ENCODE measurements around the gene SNPH. TPM values are rescaled to one million over a fixed set of nuclear protein-coding genes. Genes with fewer than 3 reads are reported as not detected.

The SNPH gene
- total and polyA plus RNA-seq, 2 of the 4 experiments (the other 2 are of a cell fraction), result 3.1 to 4.5 TPM

DNA sequence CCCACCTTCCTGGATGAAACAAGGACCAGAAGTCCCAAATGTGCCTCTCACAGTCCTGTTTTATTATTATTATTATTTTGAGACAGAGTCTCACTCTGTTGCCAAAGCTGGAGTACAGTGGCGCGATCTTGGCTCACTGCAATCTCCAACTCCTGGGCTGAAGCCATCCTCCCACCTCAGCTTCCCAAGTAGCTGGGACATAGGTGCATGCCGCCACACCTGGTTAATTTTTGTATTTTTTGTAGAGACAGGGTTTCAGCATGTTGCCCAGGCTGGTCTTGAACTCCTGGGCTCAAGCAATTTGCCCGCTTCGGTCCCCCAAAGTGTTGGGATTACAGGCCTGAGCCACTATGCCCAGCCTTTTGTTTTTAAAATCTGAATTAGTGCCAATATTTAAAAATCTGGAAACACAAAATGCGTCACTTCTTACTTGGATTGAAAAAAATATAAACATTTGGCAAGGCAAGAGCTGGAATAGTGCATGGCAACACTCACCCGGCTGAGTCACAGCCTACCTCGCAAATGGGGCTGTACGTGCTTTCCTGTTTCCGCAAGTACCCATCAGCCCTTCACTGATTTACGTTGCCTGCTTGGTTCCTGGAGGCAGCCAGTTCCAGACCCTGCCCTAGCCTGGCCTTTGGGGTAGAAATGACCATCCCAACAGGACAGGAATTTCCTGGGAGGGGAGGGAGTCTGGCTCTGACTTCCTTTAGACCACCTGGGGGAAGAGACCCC is 56.6 kb downstream of the SNPH start (continued):
- TF ChIP-seq, protein P1, sequence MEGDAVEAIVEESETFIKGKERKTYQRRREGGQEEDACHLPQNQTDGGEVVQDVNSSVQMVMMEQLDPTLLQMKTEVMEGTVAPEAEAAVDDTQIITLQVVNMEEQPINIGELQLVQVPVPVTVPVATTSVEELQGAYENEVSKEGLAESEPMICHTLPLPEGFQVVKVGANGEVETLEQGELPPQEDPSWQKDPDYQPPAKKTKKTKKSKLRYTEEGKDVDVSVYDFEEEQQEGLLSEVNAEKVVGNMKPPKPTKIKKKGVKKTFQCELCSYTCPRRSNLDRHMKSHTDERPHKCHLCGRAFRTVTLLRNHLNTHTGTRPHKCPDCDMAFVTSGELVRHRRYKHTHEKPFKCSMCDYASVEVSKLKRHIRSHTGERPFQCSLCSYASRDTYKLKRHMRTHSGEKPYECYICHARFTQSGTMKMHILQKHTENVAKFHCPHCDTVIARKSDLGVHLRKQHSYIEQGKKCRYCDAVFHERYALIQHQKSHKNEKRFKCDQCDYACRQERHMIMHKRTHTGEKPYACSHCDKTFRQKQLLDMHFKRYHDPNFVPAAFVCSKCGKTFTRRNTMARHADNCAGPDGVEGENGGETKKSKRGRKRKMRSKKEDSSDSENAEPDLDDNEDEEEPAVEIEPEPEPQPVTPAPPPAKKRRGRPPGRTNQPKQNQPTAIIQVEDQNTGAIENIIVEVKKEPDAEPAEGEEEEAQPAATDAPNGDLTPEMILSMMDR (conservative IDR thresholded peaks at IDR 0.05; ENCODE audit: low read depth, low read length), result no peak

DNA sequence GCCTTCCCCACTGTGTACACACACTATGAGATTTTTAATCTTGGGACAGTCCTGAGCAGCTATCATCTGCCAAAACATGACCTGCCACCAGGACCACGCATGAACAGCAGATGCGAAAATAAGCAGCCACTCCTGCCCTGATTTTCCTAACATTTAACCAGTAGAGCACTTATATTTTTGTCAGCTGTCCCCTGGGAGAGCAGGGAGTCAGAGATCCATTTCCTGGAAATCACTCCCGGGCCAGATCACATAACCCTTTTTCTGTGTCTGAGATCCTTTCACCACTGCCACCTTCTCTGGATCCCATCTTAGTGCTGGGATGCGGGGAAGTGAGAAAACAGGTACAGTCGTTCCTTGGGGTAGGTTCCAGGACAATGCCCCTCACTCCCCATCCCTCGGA is 57.2 kb downstream of the SNPH start:
- H2BK120ac ChIP-seq (ENCODE audit: low read depth, low read length), result peak overlapping the region; percentile 97
- peaks cover 11 to 48% of the 10 kb centered on the region in 2 experiments for H3K79me1 ChIP-seq (ENCODE audit: low read depth in 1 of 2, low read length in 2 of 2)
- peak overlapping the region; percentile 97 for H3K4ac ChIP-seq (ENCODE audit: low read depth, low read length)
- H3K14ac ChIP-seq (replicated peaks; ENCODE audit: low read depth, low read length), result peak overlapping the region; percentile 93
- WGBS, 2 experiments (ENCODE audit: extremely low coverage in 2 of 2, insufficient read length in 1 of 2), result 87% methylated on average over 2 of the region's 6 CpGs; no CpG with 5 or more reads in 1 of the 2 experiments
- H3K9ac ChIP-seq (ENCODE audit: low read depth, low read length), result peak overlapping the region; percentile 74
- H3K23ac ChIP-seq (ENCODE audit: low read depth, low read length), result peak overlapping the region; percentile 85
- peak overlapping the region; percentile 97 for H3K18ac ChIP-seq (ENCODE audit: low read depth, low read length)
- no peak for DNase-seq
- H4K8ac ChIP-seq (ENCODE audit: low read depth in 2 of 2, low read length in 2 of 2), result peak overlapping the region; percentile 88 to 95
- peaks cover 41% of the 10 kb centered on the region for H3K4me1 ChIP-seq (ENCODE audit: control insufficient read depth, insufficient read depth, low read length)
- peak overlapping the region; percentile 24; the same call in 1 of the 2 replicates for H3K4me2 ChIP-seq (ENCODE audit: low read depth, low read length)
- dilution Hi-C loops (cut with HindIII; ENCODE audit: low sequenced_read_pairs, unreplicated experiment) (no loop called here), in situ Hi-C loops (cut with MboI; ENCODE audit: low sequenced_read_pairs) (no loop called here), intact Hi-C loops (cut with micrococcal nuclease) (loop anchor here (2.0 kb wide), 1 partner anchor 70 kb away; the partner anchor contains the start of gene FKBP1A)
- no peaks in the 10 kb centered on the region for H3K27me3 ChIP-seq (ENCODE audit: control insufficient read depth, insufficient read depth, low read length)
- H4K5ac ChIP-seq (ENCODE audit: low read depth, low read length), result peak overlapping the region; percentile 99
- no peaks in the 10 kb centered on the region for H3K36me3 ChIP-seq (ENCODE audit: control insufficient read depth, insufficient read depth, low read length)
- ChIA-PET POLR2A (ENCODE audit: unreplicated experiment) (interaction anchor here (0.6 kb wide), 1 partner anchor 1309 kb away, joined by 11 read pairs; no protein-coding TSS in a partner anchor), CTCF (interaction anchor here (1.0 kb wide), 1 partner anchor 144 kb away, joined by 4 read pairs; the partner anchor contains the start of gene NSFL1C)
- peak overlapping the region; percentile 97 for H3K27ac ChIP-seq (ENCODE audit: insufficient read depth, low read length)
- H2AK5ac ChIP-seq (ENCODE audit: low read depth, low read length), result peak overlapping the region; percentile 97
- peaks cover 26% of the 10 kb centered on the region for H3K9me1 ChIP-seq (ENCODE audit: insufficient read depth, low read length)
- H2BK5ac ChIP-seq (ENCODE audit: low read depth, low read length, poor library complexity, severe bottlenecking), result peak overlapping the region; percentile 99
- peak overlapping the region; percentile 93 for H2BK15ac ChIP-seq (ENCODE audit: low read depth, low read length)
- H2AFZ ChIP-seq (replicated peaks; ENCODE audit: low read length, poor library complexity), result peak overlapping the region; percentile 89
- peak overlapping the region; percentile 99 for H2BK20ac ChIP-seq (ENCODE audit: low read depth, low read length)
- H3K56ac ChIP-seq (ENCODE audit: extremely low read depth, insufficient read depth, low read length), result peak overlapping the region; percentile 95
- H2AK9ac ChIP-seq (replicated peaks; ENCODE audit: low read depth, low read length, poor library complexity), result peak overlapping the region; percentile 44
- no peaks in the 10 kb centered on the region; the same call in 1 of the 2 replicates for H4K20me1 ChIP-seq (ENCODE audit: insufficient read depth, low read length)
- peak overlapping the region; percentile 99 for H4K91ac ChIP-seq (ENCODE audit: insufficient read depth, low read depth, low read length)
- no TSS peak for BruUV-seq (replicated peaks)
- H3K9me3 ChIP-seq (ENCODE audit: control insufficient read depth, insufficient read depth, low read length), result no peaks in the 10 kb centered on the region
- H3K4me3 ChIP-seq (ENCODE audit: insufficient read depth, low read depth, low read length), result no peak overlapping the region
- ATAC-seq (ENCODE audit: low read depth), result no peak
- TF ChIP-seq BHLHE40 (IDR thresholded peaks at IDR 0.05; ENCODE audit: low read depth, low read length) (no peak), FOS (IDR thresholded peaks at IDR 0.05; ENCODE audit: low read depth, low read length) (no peak), CEBPB (IDR thresholded peaks at IDR 0.05; ENCODE audit: low read depth, low read length) (no peak), MXI1 (IDR thresholded peaks at IDR 0.05; ENCODE audit: borderline replicate concordance, low read depth, low read length) (no peak), RFX5 (IDR thresholded peaks at IDR 0.05; ENCODE audit: low read depth, low read length) (no peak), POLR2A (IDR thresholded peaks at IDR 0.05; ENCODE audit: low read depth, low read length) (no peak), SMC3 (IDR thresholded peaks at IDR 0.05; ENCODE audit: low read depth, low read length) (no peak), CHD1 (IDR thresholded peaks at IDR 0.05; ENCODE audit: low read depth, low read length) (no peak), MAZ (IDR thresholded peaks at IDR 0.05; ENCODE audit: borderline replicate concordance, low read depth, low read length) (no peak), RCOR1 (IDR thresholded peaks at IDR 0.05; ENCODE audit: insufficient replicate concordance, low read length) (no peak), RAD21 (IDR thresholded peaks at IDR 0.05; ENCODE audit: low read length) (no peak)
- TF ChIP-seq, protein P1 (conservative IDR thresholded peaks at IDR 0.05; ENCODE audit: low read depth, low read length), result no peak

Data from IMR-90 (cell line).